NOMO-1 treated with dmso at 0.1 percent for 144 hours (cell line): Measurements from ENCODE around the gene FAM90A26.
"Not testable (repeated sequence)": the region's sequence is repeated elsewhere in the genome, so short reads cannot be mapped to it uniquely, and the experiment has no call there.

ENCODE experiments used
- DNase-seq: peaks from one replicate; lab custom pipeline; 2025; ENCODE audit not compliant: unreplicated experiment; lab: John Stamatoyannopoulos, UW

FAM90A26 gene

GRCh38 chr4:9169791-9170459 lies at the start of gene FAM90A26:
TSS of gene FAM90A26 (plus strand) at chr4:9170409. CDS start at chr4:9173173, 2,764 bp downstream.
- DNase-seq: not testable (repeated sequence)

DNA sequence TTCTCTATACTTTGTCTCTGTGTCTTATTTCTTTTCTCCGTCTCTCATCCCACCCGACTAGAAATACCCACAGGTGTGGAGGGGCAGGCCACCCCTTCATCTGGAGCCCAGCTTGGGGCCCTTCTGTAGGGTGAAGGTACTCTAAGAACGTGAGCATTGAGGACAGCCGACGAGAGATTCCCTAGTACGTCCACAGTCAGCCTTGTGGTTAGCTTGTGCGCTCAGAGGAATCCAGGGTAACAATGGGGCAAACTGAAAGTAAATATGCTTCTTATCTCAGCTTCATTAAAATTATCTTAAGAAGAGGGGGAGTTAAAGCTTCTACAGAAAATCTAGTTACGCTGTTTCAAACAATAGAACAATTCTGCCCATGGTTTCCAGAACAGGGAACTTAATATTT lies 47.5 kb upstream of the FAM90A26 start:
- not testable (repeated sequence) for DNase-seq

GRCh38 chr4:9123572-9124007 lies 46.6 kb upstream of the FAM90A26 start:
- not testable (repeated sequence) for DNase-seq

- not testable (repeated sequence) for DNase-seq
Observed at GRCh38 chr4:9125601-9126161, 44.5 kb upstream of the FAM90A26 start.

DNA sequence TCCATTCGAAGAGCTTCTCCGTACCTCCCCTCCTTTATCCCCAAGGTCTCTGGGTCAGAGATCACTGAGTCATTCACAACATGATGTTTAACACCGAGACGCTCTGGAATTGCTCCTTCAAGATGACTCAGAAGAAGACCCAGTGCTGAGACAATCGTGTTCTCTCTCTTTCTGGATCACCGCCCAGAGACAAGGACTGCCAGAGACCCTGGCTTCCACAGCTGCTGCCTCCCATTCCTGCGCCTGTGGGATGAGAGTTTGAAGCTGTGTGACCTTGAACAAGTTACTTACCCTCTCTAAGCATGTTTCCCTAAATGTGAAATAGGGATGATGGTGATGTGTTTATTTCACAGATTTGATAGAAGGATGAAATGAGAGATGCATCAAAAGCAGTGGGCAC lies 38.8 kb upstream of the FAM90A26 start:
- not testable (repeated sequence) for DNase-seq

DNA sequence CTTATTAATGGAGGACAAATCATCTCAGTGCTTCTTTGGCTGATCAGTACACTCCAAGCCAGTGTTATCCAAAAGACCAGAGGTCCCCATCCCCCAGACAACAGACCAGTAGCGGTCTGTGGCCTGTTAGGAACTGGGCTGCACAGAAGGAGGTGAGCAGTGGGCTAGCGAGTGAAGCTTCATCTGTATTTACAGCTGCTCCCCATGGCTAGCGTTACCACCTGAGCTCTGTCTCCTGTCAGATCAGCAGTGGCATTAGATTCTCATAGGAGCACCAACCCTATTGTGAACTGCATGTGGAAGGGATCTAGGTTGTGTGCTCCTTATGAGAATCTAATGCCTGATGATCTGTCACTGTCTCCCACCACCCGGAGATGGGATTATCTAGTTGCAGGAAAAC lies 37.4 kb upstream of the FAM90A26 start:
- not testable (repeated sequence) for DNase-seq

DNA sequence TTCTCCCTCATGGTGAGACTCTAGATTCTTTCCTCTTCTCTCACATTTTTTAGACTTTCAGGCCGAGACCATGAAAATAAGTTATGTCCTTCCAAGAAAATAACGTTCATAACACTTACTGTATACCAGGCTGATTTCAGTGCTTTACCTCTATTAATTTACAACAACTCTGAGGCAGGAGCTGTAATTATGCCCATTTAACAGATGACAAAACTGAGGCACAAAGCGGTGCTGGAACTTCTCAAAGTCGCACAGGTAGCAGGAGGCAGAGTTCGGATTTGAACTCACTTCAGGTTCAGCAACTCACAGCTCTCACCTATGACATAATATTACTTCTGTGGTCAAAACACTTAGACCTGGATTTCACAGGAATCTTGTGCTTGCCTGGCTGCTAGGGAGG lies 36.2 kb upstream of the FAM90A26 start:
- not testable (repeated sequence) for DNase-seq

- not testable (repeated sequence) for DNase-seq
Observed at GRCh38 chr4:9134556-9134955, 35.7 kb upstream of the FAM90A26 start.

DNA sequence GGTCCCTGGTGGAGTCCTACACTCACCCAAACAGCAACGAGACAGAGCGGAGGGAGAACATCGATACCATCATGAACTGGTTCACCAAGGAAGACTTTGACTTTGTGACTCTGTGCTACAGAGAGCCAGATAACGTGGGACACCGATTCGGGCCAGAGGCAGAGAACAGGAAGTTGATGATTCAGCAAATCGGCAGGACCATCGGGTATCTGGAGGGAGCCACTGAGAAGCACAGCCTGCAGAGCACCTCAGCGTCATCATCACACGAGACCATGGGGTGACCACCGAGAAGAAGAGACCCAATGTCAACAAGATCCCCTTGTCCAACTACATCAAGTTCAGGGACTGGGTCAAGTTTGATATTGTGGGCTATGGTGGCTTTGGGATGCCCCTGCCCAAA lies 29.2 kb upstream of the FAM90A26 start:
- not testable (repeated sequence) for DNase-seq

- DNase-seq: not testable (repeated sequence)
Observed at GRCh38 chr4:9142786-9143185, 27.4 kb upstream of the FAM90A26 start.

DNA sequence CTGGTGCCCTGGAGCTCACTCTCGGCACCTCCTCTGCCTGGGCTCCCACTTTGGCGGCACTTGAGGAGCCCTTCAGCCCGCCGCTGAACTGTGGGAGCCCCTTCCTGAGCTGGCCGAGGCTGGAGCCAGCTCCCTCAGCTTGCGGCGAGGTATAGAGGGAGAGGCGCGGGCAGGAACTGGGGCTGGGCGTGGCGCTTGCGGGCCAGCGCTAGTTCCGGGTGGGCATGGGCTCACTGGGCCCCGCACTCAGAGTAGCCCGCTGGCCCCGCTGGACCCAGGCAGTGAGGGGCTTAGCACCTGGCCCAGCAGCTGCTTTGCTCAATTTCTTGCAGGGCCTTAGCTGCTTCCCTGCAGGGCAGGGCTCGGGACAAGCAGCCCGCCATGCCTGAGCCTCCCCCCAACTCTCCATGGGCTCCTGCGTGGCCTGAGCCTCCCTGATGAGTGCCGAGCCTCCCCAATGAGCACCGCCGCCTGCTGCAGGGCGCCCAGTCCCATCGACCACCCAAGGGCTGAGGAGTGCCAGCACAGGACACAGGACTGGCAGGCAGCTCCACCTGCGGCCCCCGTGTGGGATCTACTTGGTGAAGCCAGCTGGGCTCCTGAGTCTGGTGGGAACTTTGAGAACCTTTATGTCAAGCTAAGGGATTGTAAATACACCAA lies 26.7 kb upstream of the FAM90A26 start:
- DNase-seq: no peak

GRCh38 chr4:9146967-9147366 lies 23.2 kb upstream of the FAM90A26 start:
- no peak for DNase-seq

- not testable (repeated sequence) for DNase-seq
Observed at GRCh38 chr4:9147368-9147767, 22.8 kb upstream of the FAM90A26 start.

- DNase-seq: not testable (repeated sequence)
Observed at GRCh38 chr4:9148611-9149409, 21.4 kb upstream of the FAM90A26 start.

DNA sequence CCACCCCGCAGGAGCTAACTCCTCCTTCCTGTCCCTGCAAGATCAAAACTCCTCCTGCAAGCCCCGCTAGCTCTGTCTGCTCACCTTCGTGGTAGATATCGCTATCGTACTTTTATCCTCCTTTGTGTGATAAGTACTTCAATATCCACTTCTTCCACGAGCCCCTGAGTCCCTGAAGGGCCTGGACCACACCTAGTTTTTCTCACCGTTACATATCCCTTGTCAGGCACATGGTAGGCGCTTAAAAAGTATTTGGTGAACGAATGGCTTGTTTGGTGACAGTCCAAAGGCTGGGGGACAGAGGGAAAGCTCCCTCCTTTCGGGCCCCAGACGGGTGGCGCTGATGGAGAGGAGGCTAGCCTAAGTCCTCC lies 18.4 kb upstream of the FAM90A26 start:
- not testable (repeated sequence) for DNase-seq

- peak; percentile 88 for DNase-seq
Observed at GRCh38 chr4:9152180-9153007, 17.8 kb upstream of the FAM90A26 start.

- peak; percentile 92 for DNase-seq
Observed at GRCh38 chr4:9153008-9153570, 17.1 kb upstream of the FAM90A26 start.

- not testable (repeated sequence) for DNase-seq
Observed at GRCh38 chr4:9153571-9154157, 16.5 kb upstream of the FAM90A26 start.

DNA sequence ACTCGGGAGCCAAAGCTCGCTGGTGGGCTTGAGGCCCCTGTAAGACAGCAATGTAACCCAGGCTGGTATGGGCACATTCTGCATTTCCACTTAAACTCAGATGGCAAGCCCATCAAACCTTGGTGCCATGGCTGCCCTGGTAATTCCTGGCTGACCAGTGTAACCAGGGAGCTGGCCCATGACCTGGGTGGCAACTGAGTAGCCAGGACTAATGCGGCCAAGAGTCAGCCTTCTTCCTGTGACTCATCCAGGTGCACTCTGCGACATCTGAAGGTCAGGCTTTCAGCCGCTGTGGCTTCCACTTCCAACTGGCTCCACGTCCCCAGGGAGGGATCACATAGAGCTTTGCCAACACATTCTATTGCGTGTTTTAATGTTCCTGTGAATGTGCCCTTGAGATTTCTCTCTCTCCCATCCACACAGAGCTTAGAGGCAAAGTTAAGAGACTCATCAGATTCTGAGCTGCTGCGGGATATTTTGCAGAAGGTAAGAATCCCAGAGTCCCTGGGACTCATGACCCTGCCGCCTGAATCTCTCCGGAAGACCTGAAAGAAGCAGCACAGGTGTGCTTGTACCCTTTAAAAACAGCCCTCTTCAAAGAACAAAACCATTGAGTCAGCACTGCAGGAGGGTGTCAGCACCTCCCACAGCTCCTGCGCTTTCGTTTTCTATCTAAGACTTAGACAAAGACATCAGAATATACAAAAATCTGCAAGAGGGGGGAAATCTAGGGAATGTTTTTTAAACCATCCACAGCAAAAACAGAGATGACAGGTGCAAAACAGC lies 14.9 kb upstream of the FAM90A26 start:
- DNase-seq: not testable (repeated sequence)
